ENCODE data around the gene THAP8. TPM values are rescaled to one million over a fixed set of nuclear protein-coding genes. Genes with fewer than 3 reads are reported as not detected.

THAP8 gene
- total and polyA plus RNA-seq, 2 of the 4 experiments (the other 2 are of a cell fraction) = 1.8 to 5.9 TPM

- dilution Hi-C loops (cut with HindIII; ENCODE audit: low sequenced_read_pairs, unreplicated experiment) = no loop called here
- Histone ChIP-seq H3K79me1 (ENCODE audit: low read depth in 1 of 2, low read length in 2 of 2) (peaks cover 0 to 28% of the 10 kb centered on the region in 2 experiments; a peak in 3 of 4 replicates), H4K8ac (ENCODE audit: low read depth in 2 of 2, low read length in 2 of 2) (no peak overlapping the region), H3K23ac (ENCODE audit: low read depth, low read length) (no peak overlapping the region), H3K4ac (ENCODE audit: low read depth, low read length) (no peak overlapping the region), H3K27ac (ENCODE audit: insufficient read depth, low read length) (no peak overlapping the region), H4K5ac (ENCODE audit: low read depth, low read length) (no peak overlapping the region), H2BK5ac (ENCODE audit: low read depth, low read length, poor library complexity, severe bottlenecking) (no peak overlapping the region), H3K4me2 (ENCODE audit: low read depth, low read length) (no peak overlapping the region), H2BK120ac (ENCODE audit: low read depth, low read length) (no peak overlapping the region), H4K20me1 (ENCODE audit: insufficient read depth, low read length) (no peaks in the 10 kb centered on the region; the same call in 1 of the 2 replicates), H3K9ac (ENCODE audit: low read depth, low read length) (no peak overlapping the region), H3K14ac (replicated peaks; ENCODE audit: low read depth, low read length) (no peak overlapping the region), H2AK5ac (ENCODE audit: low read depth, low read length) (no peak overlapping the region), H4K91ac (ENCODE audit: insufficient read depth, low read depth, low read length) (no peak overlapping the region), H2BK20ac (ENCODE audit: low read depth, low read length) (no peak overlapping the region), H3K36me3 (ENCODE audit: control insufficient read depth, insufficient read depth, low read length) (peaks cover 34% of the 10 kb centered on the region), H3K56ac (ENCODE audit: extremely low read depth, insufficient read depth, low read length) (no peak overlapping the region), H3K9me3 (ENCODE audit: control insufficient read depth, insufficient read depth, low read length) (no peaks in the 10 kb centered on the region), H3K18ac (ENCODE audit: low read depth, low read length) (no peak overlapping the region), H3K9me1 (ENCODE audit: insufficient read depth, low read length) (0 out of 2 replicates have a peak, but pooled peaks cover 6% of the 10 kb centered on the region), H2BK15ac (ENCODE audit: low read depth, low read length) (no peak overlapping the region), H2AFZ (replicated peaks; ENCODE audit: low read length, poor library complexity) (no peak overlapping the region), H3K4me3 (ENCODE audit: insufficient read depth, low read depth, low read length) (no peak overlapping the region), H2AK9ac (replicated peaks; ENCODE audit: low read depth, low read length, poor library complexity) (no peak overlapping the region), H3K27me3 (ENCODE audit: control insufficient read depth, insufficient read depth, low read length) (no peaks in the 10 kb centered on the region), H3K4me1 (ENCODE audit: control insufficient read depth, insufficient read depth, low read length) (peaks cover 5% of the 10 kb centered on the region; the same call in 1 of the 2 replicates)
- BruUV-seq (replicated peaks) = no TSS peak
- ChIA-PET POLR2A (ENCODE audit: unreplicated experiment) (interaction anchor here (0.6 to 1.3 kb wide), 2 partner anchors 23 to 82 kb away, joined by 3 read pairs; partner anchors contain the start of gene THAP8), CTCF (interaction anchor here (1.3 kb wide), 1 partner anchor 11 kb away, joined by 6 read pairs; no protein-coding TSS in a partner anchor)
- intact Hi-C loops (cut with micrococcal nuclease) = no loop called here
- ATAC-seq (ENCODE audit: low read depth) = no peak
- DNase-seq = peak; percentile 53
- in situ Hi-C loops (cut with MboI; ENCODE audit: low sequenced_read_pairs) = no loop called here
- no CpG with 5 or more reads among the region's 8 CpGs for WGBS, 2 experiments (ENCODE audit: extremely low coverage in 2 of 2, insufficient read length in 1 of 2)
- TF ChIP-seq CHD1 (IDR thresholded peaks at IDR 0.05; ENCODE audit: low read depth, low read length) = no peak
- no peak for TF ChIP-seq POLR2A (IDR thresholded peaks at IDR 0.05; ENCODE audit: low read depth, low read length)
- no peak for TF ChIP-seq CTCF (conservative IDR thresholded peaks at IDR 0.05; ENCODE audit: low read depth, low read length)
- no peak for TF ChIP-seq RFX5 (IDR thresholded peaks at IDR 0.05; ENCODE audit: low read depth, low read length)
- no peak for TF ChIP-seq RCOR1 (IDR thresholded peaks at IDR 0.05; ENCODE audit: insufficient replicate concordance, low read length)
- TF ChIP-seq MAZ (IDR thresholded peaks at IDR 0.05; ENCODE audit: borderline replicate concordance, low read depth, low read length) = no peak
- no peak for TF ChIP-seq FOS (IDR thresholded peaks at IDR 0.05; ENCODE audit: low read depth, low read length)
- no peak for TF ChIP-seq MAFK (IDR thresholded peaks at IDR 0.05; ENCODE audit: low read depth, low read length)
- no peak; the same call in 1 of the 2 replicates for TF ChIP-seq RAD21 (IDR thresholded peaks at IDR 0.05; ENCODE audit: low read length)
- TF ChIP-seq MXI1 (IDR thresholded peaks at IDR 0.05; ENCODE audit: borderline replicate concordance, low read depth, low read length) = no peak
- TF ChIP-seq ELK1 (IDR thresholded peaks at IDR 0.05; ENCODE audit: borderline replicate concordance, low read depth, low read length) = no peak
- TF ChIP-seq BHLHE40 (IDR thresholded peaks at IDR 0.05; ENCODE audit: low read depth, low read length) = no peak
- TF ChIP-seq USF2 (IDR thresholded peaks at IDR 0.05; ENCODE audit: low read depth, low read length) = no peak
- TF ChIP-seq SMC3 (IDR thresholded peaks at IDR 0.05; ENCODE audit: low read depth, low read length) = no peak
These were observed 23.6 kb downstream of the THAP8 start for GRCh38 chr19:36030264-36031148.
